Stomach (tissue), 9 donors: ENCODE measurements around the gene OR1C1. TPM values are rescaled to one million over a fixed set of nuclear protein-coding genes. Genes with fewer than 3 reads are reported as not detected.
"Not testable (repeated sequence)": the region's sequence is repeated elsewhere in the genome, so short reads cannot be mapped to it uniquely, and the experiment has no call there.

Source experiments
- DNase-seq, 2 donors: peaks; one replicate each; pipeline versions ENCODE4 v3.0.0 to v3.0.0-alpha.2; 2013 to 2019
- H3K27ac ChIP-seq, 5 donors: fragments of 200-600 bp in 4 of 5; sonication (generic) in 4 of 5; one replicate each; pipeline ENCODE4 v1.5.1; 2013 to 2019; ENCODE audit warnings: mild to moderate bottlenecking in 1 of 5, moderate library complexity in 1 of 5
- H3K27me3 ChIP-seq, 3 donors: fragments of 200-600 bp; sonication (generic); one replicate each; pipeline ENCODE4 v1.5.1; 2017 to 2019; ENCODE audit warnings: mixed run types in 1 of 3
- H3K36me3 ChIP-seq, 4 donors: fragments of 200-600 bp; sonication (generic); 1 replicate in 3 of 4; 2 replicates in 1 of 4; pipeline ENCODE4 v1.5.1; 2016 to 2019
- H3K4me1 ChIP-seq, 4 donors: fragments of 200-600 bp; sonication (generic); one replicate each; pipeline ENCODE4 v1.5.1; 2016 to 2019
- H3K4me3 ChIP-seq, 4 donors: fragments of 200-600 bp; sonication (generic) in 3 of 4; one replicate each; pipeline ENCODE4 v1.5.1; 2016 to 2019; ENCODE audit warnings: mild to moderate bottlenecking in 1 of 4
- H3K9me3 ChIP-seq, 4 donors: fragments of 200-600 bp; sonication (generic); one replicate each; pipeline ENCODE4 v1.5.1; 2016 to 2019
- CTCF ChIP-seq, 7 experiments: fragments of 450-650 bp in 4 of 7; fragments of 200-600 bp in 3 of 7; sonication (generic) in 3 of 7; IDR thresholded peaks; one replicate each; pipeline ENCODE4 v1.5.1; 2016 to 2019; ENCODE audit warnings: antibody characterized with exemption in 7 of 7, control low read depth in 2 of 7, mild to moderate bottlenecking in 1 of 7
- EP300 ChIP-seq: sonication (generic); formaldehyde crosslinking; IDR thresholded peaks from one replicate; pipeline ENCODE4 v1.6.1; 2017; ENCODE audit warnings: antibody characterized with exemption
- POLR2A ChIP-seq, 4 donors: fragments of 450-650 bp; IDR thresholded peaks; one replicate each; pipeline ENCODE4 v1.6.1; 2016; ENCODE audit warnings: antibody characterized with exemption in 4 of 4, control low read depth in 2 of 4, mild to moderate bottlenecking in 1 of 4, moderate library complexity in 1 of 4
- POLR2AphosphoS5 ChIP-seq, 3 donors: sonication (generic); formaldehyde crosslinking; IDR thresholded peaks; one replicate each; pipeline ENCODE4 v1.6.1; 2016; ENCODE audit warnings: antibody characterized with exemption in 3 of 3
- WGBS, 5 donors: extraction: QIAGEN DNeasy Blood & Tissue Kit in 3 of 5; methylation state at CpG; one replicate each; pipeline versions ENCODE4 v1.1.5 to v1.1.7; 2013 to 2018; 5-methylcytosine and 5-hydroxymethylcytosine counted together
- intact Hi-C: fragments of 100-400 bp; cut with DNase I; formaldehyde crosslinking; loops from one replicate; pipeline ENCODE4 v1.15.1; 2023; ENCODE audit warnings: low total_unique reads
- polyA plus RNA-seq, 3 donors: library from polyadenylated mRNA; stranded (reverse); fragments of 200-250 nt; gene quantifications; one replicate each; pipeline ENCODE4 v1.2.3, GENCODE V29; 2013
- total RNA-seq, 5 donors: library from RNA; depleted of rRNA; stranded (reverse); fragments of >200 nt; gene quantifications; one replicate each; pipeline versions ENCODE4 v1.1.0 to v1.2.3, GENCODE V29; 2014 to 2016
- donor health status: healthy with polysubstance abuse.
- donor health status: Bipolar disorder and iron deficiency.
- donor health status: healthy.

The OR1C1 gene
- total and polyA plus RNA-seq, 8 donors: not detected

- Histone ChIP-seq H3K27ac (no peak overlapping the region), H3K4me3 (no peak overlapping the region), H3K4me1 (no peaks in the 10 kb centered on the region), H3K36me3 (no peaks in the 10 kb centered on the region), H3K9me3 (no peaks in the 10 kb centered on the region), H3K27me3 (no peaks in the 10 kb centered on the region)
- no peak for DNase-seq
- intact Hi-C loops: no loop called here
- WGBS, 5 donors: 83 to 96% (median 93%) methylated on average over 7 of the region's 7 CpGs
- TF ChIP-seq POLR2A (IDR thresholded peaks at IDR 0.05): no peak
- TF ChIP-seq CTCF (IDR thresholded peaks at IDR 0.05): no peak
- no peak for TF ChIP-seq EP300
- TF ChIP-seq POLR2AphosphoS5 (IDR thresholded peaks at IDR 0.05): no peak
Measured at GRCh38 chr1:247713753-247714152, 46.6 kb downstream of the OR1C1 start.

GRCh38 chr1:247710681-247711080, 49.7 kb downstream of the OR1C1 start:
- H3K27me3 ChIP-seq, intact Hi-C loops, DNase-seq, H3K27ac ChIP-seq, H3K4me1 ChIP-seq, H3K36me3 ChIP-seq, H3K4me3 ChIP-seq: not testable (repeated sequence)
- 85 to 92% (median 87%) methylated on average over 8 of the region's 8 CpGs; no CpG with 5 or more reads in 1 of the 5 donors for WGBS, 5 donors
- H3K9me3 ChIP-seq: peaks cover 0 to 10% (median 0%) of the 10 kb centered on the region in 4 donors

Other genes with a start within 250 kb of the OR1C1 start
- not detected for gene OR2C3, start 224.1 kb downstream of the OR1C1 start, total RNA-seq
- not detected for gene OR2C3, start 224.1 kb downstream of the OR1C1 start, polyA plus RNA-seq
- gene GCSAML, start 211.4 kb downstream of the OR1C1 start, total RNA-seq: under 1 TPM in 2 of 5 donors, not detected in 3; 0.14 to 0.18 TPM
- 1 to 10 TPM in 1 of 3 donors, under 1 TPM in 2; 0.08 to 2.1 (median 0.68) TPM for gene GCSAML, start 211.4 kb downstream of the OR1C1 start, polyA plus RNA-seq
- not detected for gene OR2G2, start 172.2 kb downstream of the OR1C1 start, total RNA-seq
- not detected for gene OR2G2, start 172.2 kb downstream of the OR1C1 start, polyA plus RNA-seq
- not detected for gene OR2G3, start 155.0 kb downstream of the OR1C1 start, total RNA-seq
- gene OR2G3, start 155.0 kb downstream of the OR1C1 start, polyA plus RNA-seq: not detected
- not detected for gene OR13G1, start 80.8 kb downstream of the OR1C1 start, total RNA-seq
- not detected for gene OR13G1, start 80.8 kb downstream of the OR1C1 start, polyA plus RNA-seq
- not detected for gene OR6F1, start 43.9 kb downstream of the OR1C1 start, total RNA-seq
- gene OR6F1, start 43.9 kb downstream of the OR1C1 start, polyA plus RNA-seq: not detected
- not detected for gene OR14K1, start 21.9 kb downstream of the OR1C1 start, total RNA-seq
- gene OR14K1, start 21.9 kb downstream of the OR1C1 start, polyA plus RNA-seq: not detected
- gene OR14A2, start 12.4 kb downstream of the OR1C1 start, total RNA-seq: not detected
- not detected for gene OR14A2, start 12.4 kb downstream of the OR1C1 start, polyA plus RNA-seq
- not detected for gene OR14A16, start 63.6 kb upstream of the OR1C1 start, total RNA-seq
- not detected for gene OR14A16, start 63.6 kb upstream of the OR1C1 start, polyA plus RNA-seq
- gene OR11L1, start 81.3 kb upstream of the OR1C1 start, total RNA-seq: not detected
- gene OR11L1, start 81.3 kb upstream of the OR1C1 start, polyA plus RNA-seq: not detected
- 1 to 10 TPM in 2 of 5 donors, under 1 TPM in 1, not detected in 2; under 0.01 to 2.0 (median 1.2) TPM for gene TRIM58, start 96.6 kb upstream of the OR1C1 start, total RNA-seq
- gene TRIM58, start 96.6 kb upstream of the OR1C1 start, polyA plus RNA-seq: under 1 TPM in 2 of 3 donors, not detected in 1; 0.10 to 0.19 TPM
- gene OR2W3, start 135.0 kb upstream of the OR1C1 start, total RNA-seq: under 1 TPM in 1 of 5 donors, not detected in 4; 0.92 TPM
- under 1 TPM in 1 of 3 donors, not detected in 2; 0.13 TPM for gene OR2W3, start 135.0 kb upstream of the OR1C1 start, polyA plus RNA-seq
- gene OR2T8, start 159.7 kb upstream of the OR1C1 start, total RNA-seq: not detected
- not detected for gene OR2T8, start 159.7 kb upstream of the OR1C1 start, polyA plus RNA-seq
- 10 to 100 TPM in 1 of 5 donors, not detected in 4; 10.5 TPM for gene OR2AJ1, start 164.3 kb upstream of the OR1C1 start, total RNA-seq
- gene OR2AJ1, start 164.3 kb upstream of the OR1C1 start, polyA plus RNA-seq: not detected
- gene OR2L8, start 188.3 kb upstream of the OR1C1 start, total RNA-seq: not detected
- not detected for gene OR2L8, start 188.3 kb upstream of the OR1C1 start, polyA plus RNA-seq
- gene OR2AK2, start 204.7 kb upstream of the OR1C1 start, total RNA-seq: not detected
- gene OR2AK2, start 204.7 kb upstream of the OR1C1 start, polyA plus RNA-seq: not detected